ENCODE results near the gene KRTAP5-2. TPM values are rescaled to one million over a fixed set of nuclear protein-coding genes. Genes with fewer than 3 reads are reported as not detected.

Gene KRTAP5-2
- polyA plus RNA-seq, 3 donors, result not detected

DNA sequence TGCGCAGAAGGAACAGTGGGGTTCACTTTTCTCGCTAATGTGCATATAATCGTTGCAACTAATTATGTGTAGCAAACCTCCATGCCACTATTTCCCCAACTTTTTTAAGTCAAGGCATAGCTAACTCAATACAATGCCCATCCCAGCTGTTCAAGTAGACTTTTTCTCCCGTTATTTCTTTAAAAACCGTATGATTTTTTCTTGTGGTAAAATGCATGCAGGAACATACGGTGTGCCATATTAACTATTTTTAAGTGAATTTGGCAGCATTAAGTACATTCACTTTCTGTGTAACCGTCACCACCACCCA is 23.2 kb downstream of the KRTAP5-2 start:
- DNase-seq, result no peak
- Histone ChIP-seq H3K79me2 (ENCODE audit: insufficient read depth, low read length) (no peaks in the 10 kb centered on the region), H3K9me3 (replicated peaks in 1 of 2; ENCODE audit: control insufficient read depth in 1 of 2, insufficient read depth in 1 of 2, low read length in 2 of 2) (peaks cover 12 to 20% of the 10 kb centered on the region in 2 donors), H4K20me1 (ENCODE audit: insufficient read depth, low read length) (no peaks in the 10 kb centered on the region), H3K9ac (ENCODE audit: insufficient read depth, low read length, poor library complexity, severe bottlenecking) (no peak overlapping the region), H3K4me3 (replicated peaks in 1 of 3; ENCODE audit: low read depth in 2 of 3, low read length in 3 of 3) (no peak overlapping the region), H3K4me2 (replicated peaks; ENCODE audit: extremely low read depth, low read length, poor library complexity, severe bottlenecking) (no peak overlapping the region), H2AFZ (ENCODE audit: insufficient read depth, low read depth, low read length, poor library complexity, severe bottlenecking) (no peak overlapping the region), H3K4me1 (ENCODE audit: control insufficient read depth in 1 of 2, insufficient read depth in 2 of 2, low read length in 2 of 2) (peaks cover 6 to 24% of the 10 kb centered on the region in 2 donors), H3K27me3 (ENCODE audit: control insufficient read depth in 2 of 2, insufficient read depth in 2 of 2, low read length in 2 of 2) (peaks cover 27 to 48% of the 10 kb centered on the region in 2 donors), H3K36me3 (replicated peaks in 1 of 2; ENCODE audit: control insufficient read depth in 1 of 2, insufficient read depth in 2 of 2, low read length in 2 of 2) (no peaks in the 10 kb centered on the region), H3K27ac (ENCODE audit: low read depth in 1 of 2, low read length in 2 of 2) (no peak overlapping the region)
- no peaks in the 10 kb centered on the region for H3K4me1 Mint-ChIP-seq
- 15% methylated on average over 4 of the region's 7 CpGs for WGBS (ENCODE audit: insufficient coverage)
- peaks cover 53 to 71% (median 58%) of the 10 kb centered on the region in 3 donors for H3K27me3 Mint-ChIP-seq (ENCODE audit: low read depth in 3 of 3)
- H3K9me3 Mint-ChIP-seq, result peaks cover 11 to 25% (median 22%) of the 10 kb centered on the region in 7 donors
- H3K36me3 Mint-ChIP-seq, result no peaks in the 10 kb centered on the region
- TF ChIP-seq, protein P1, sequence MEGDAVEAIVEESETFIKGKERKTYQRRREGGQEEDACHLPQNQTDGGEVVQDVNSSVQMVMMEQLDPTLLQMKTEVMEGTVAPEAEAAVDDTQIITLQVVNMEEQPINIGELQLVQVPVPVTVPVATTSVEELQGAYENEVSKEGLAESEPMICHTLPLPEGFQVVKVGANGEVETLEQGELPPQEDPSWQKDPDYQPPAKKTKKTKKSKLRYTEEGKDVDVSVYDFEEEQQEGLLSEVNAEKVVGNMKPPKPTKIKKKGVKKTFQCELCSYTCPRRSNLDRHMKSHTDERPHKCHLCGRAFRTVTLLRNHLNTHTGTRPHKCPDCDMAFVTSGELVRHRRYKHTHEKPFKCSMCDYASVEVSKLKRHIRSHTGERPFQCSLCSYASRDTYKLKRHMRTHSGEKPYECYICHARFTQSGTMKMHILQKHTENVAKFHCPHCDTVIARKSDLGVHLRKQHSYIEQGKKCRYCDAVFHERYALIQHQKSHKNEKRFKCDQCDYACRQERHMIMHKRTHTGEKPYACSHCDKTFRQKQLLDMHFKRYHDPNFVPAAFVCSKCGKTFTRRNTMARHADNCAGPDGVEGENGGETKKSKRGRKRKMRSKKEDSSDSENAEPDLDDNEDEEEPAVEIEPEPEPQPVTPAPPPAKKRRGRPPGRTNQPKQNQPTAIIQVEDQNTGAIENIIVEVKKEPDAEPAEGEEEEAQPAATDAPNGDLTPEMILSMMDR (IDR thresholded peaks at IDR 0.05), result peak; percentile 44
- intact Hi-C loops (cut with micrococcal nuclease), result loop anchor here (5.0 to 10.0 kb wide), 3 partner anchors 263 to 373 kb away; no protein-coding TSS in a partner anchor
- peak overlapping the region in 1 of 2 donors; percentile 70 for H3K4me3 Mint-ChIP-seq
- no peak overlapping the region for H3K27ac Mint-ChIP-seq

DNA sequence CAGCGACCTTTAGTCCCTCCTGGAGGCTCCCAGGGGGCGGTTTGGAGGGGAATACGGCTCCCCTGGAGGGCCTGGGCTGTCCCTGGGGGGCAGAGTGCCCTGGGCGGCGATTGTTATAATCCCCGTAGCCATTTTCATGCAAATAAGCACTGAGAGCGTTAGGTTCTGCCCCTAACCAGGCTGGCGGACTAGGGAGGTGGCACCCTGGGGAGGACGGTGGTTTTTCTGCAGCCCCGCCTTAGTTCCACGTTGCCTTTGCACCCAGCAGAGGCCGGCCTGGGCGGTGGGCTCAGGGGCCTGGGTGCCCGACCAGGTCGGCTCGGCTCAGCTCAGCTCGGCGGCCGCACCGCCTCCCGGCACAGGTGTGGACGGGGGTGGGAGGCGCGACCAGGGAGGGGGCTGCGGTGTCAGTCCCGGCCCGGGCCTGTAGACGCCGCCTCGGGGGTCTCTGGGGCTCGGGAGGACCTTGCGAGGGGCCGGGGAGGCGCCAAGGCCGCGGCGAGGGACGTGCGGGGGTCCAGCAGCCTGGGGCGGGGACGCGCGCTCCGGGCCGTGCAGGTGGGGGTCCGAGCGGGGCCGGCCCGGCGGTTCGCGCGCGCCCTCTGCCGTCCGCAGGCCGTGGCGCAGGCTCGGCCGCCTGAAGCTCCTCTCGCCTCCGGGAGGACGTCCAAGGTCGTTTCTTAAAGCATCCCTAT is 23.7 kb downstream of the KRTAP5-2 start:
- H3K79me2 ChIP-seq (ENCODE audit: insufficient read depth, low read length), result no peaks in the 10 kb centered on the region
- no peak overlapping the region for H3K27ac ChIP-seq (ENCODE audit: low read depth in 1 of 2, low read length in 2 of 2)
- peaks cover 11 to 22% (median 19%) of the 10 kb centered on the region in 7 donors for H3K9me3 Mint-ChIP-seq
- peak overlapping the region; percentile 50 for H2AFZ ChIP-seq (ENCODE audit: insufficient read depth, low read depth, low read length, poor library complexity, severe bottlenecking)
- DNase-seq, result peak in 2 of 3 donors; percentile 28 to 43
- peaks cover 12 to 20% of the 10 kb centered on the region in 2 donors for H3K9me3 ChIP-seq (replicated peaks in 1 of 2; ENCODE audit: control insufficient read depth in 1 of 2, insufficient read depth in 1 of 2, low read length in 2 of 2)
- peak overlapping the region in 1 of 3 experiments; percentile 50 for H3K4me3 ChIP-seq (replicated peaks in 1 of 3; ENCODE audit: low read depth in 2 of 3, low read length in 3 of 3)
- H3K4me3 Mint-ChIP-seq, result peak overlapping the region; percentile 45 to 55
- peak overlapping the region; percentile 60 for H3K4me2 ChIP-seq (replicated peaks; ENCODE audit: extremely low read depth, low read length, poor library complexity, severe bottlenecking)
- peaks cover 6 to 24% of the 10 kb centered on the region in 2 donors for H3K4me1 ChIP-seq (ENCODE audit: control insufficient read depth in 1 of 2, insufficient read depth in 2 of 2, low read length in 2 of 2)
- 2% methylated on average over 64 of the region's 64 CpGs for WGBS (ENCODE audit: insufficient coverage)
- H3K27me3 ChIP-seq (ENCODE audit: control insufficient read depth in 2 of 2, insufficient read depth in 2 of 2, low read length in 2 of 2), result peaks cover 27 to 53% of the 10 kb centered on the region in 2 donors
- TF ChIP-seq, protein P1 (IDR thresholded peaks at IDR 0.05), result peak; percentile 98
- intact Hi-C loops (cut with micrococcal nuclease), result loop anchor here (5.0 to 10.0 kb wide), 3 partner anchors 262 to 372 kb away; no protein-coding TSS in a partner anchor
- H3K4me1 Mint-ChIP-seq, result no peaks in the 10 kb centered on the region
- no peaks in the 10 kb centered on the region for H3K36me3 Mint-ChIP-seq
- no peak overlapping the region for H3K9ac ChIP-seq (ENCODE audit: insufficient read depth, low read length, poor library complexity, severe bottlenecking)
- H3K27me3 Mint-ChIP-seq (ENCODE audit: low read depth in 3 of 3), result peaks cover 58 to 75% (median 59%) of the 10 kb centered on the region in 3 donors
- H4K20me1 ChIP-seq (ENCODE audit: insufficient read depth, low read length), result no peaks in the 10 kb centered on the region
- no peaks in the 10 kb centered on the region for H3K36me3 ChIP-seq (replicated peaks in 1 of 2; ENCODE audit: control insufficient read depth in 1 of 2, insufficient read depth in 2 of 2, low read length in 2 of 2)
- no peak overlapping the region for H3K27ac Mint-ChIP-seq

All from CD14-positive monocyte (primary cell).